A549 (cell line): Measurements from ENCODE around the gene SERPINA7. TPM values are rescaled to one million over a fixed set of nuclear protein-coding genes. Genes with fewer than 3 reads are reported as not detected.
"Not testable (repeated sequence)": the region's sequence is repeated elsewhere in the genome, so short reads cannot be mapped to it uniquely, and the experiment has no call there.

Source experiments
- ATAC-seq, 2 experiments: fragments of 200-7000 bp in 1 of 2; fragments of >200 bp in 1 of 2; cut with Nextera tagmentation in 1 of 2; cut with Tn5 transposase in 1 of 2; 3 replicates each; pipeline versions ENCODE4 v1.8.0 to v1.9.1; 2018 to 2020; ENCODE audit warnings: mild to moderate bottlenecking in 1 of 2, moderate library complexity in 1 of 2
- CTCF ChIA-PET: fragments of 300-600 bp; sonication (Branson Sonifier 250); formaldehyde crosslinking; extraction: SDS; loops from one replicate; lab custom pipeline; 2021; ENCODE audit warnings: antibody characterized with exemption, inconsistent platforms; lab: Yijun Ruan, JAX
- POLR2A ChIA-PET: fragments of 350-600 bp; formaldehyde crosslinking; extraction: SDS; loops from one replicate; lab custom pipeline; 2021; ENCODE audit warnings: antibody characterized with exemption, inconsistent platforms; lab: Yijun Ruan, JAX
- DNase-seq, 2 experiments: peaks; one replicate each; pipeline versions ENCODE4 v3.0.0 to v3.0.0-alpha.2; 2011 to 2016; ENCODE audit warnings: low read depth in 1 of 2, low spot score in 1 of 2
- FAIRE-seq: peaks from 2 replicates; lab custom pipeline; 2011; peaks lifted over from hg19 to GRCh38; lab: Jason Lieb, UNC
- H3K27ac ChIP-seq, 2 experiments: fragments of >200 bp; sonication (Bioruptor Twin); formaldehyde crosslinking; 3 replicates each; pipeline ENCODE4 v1.5.1; 2016 to 2017
- H3K4me1 ChIP-seq: fragments of >200 bp; sonication (Bioruptor Twin); formaldehyde crosslinking; 3 replicates; pipeline ENCODE4 v1.6.1; 2016
- H3K4me2 ChIP-seq: fragments of >200 bp; sonication (Bioruptor Twin); formaldehyde crosslinking; 3 replicates; pipeline ENCODE4 v1.6.1; 2016
- H3K4me3 ChIP-seq: fragments of >200 bp; sonication (Bioruptor Twin); formaldehyde crosslinking; 3 replicates; pipeline ENCODE4 v1.5.1; 2016
- H3K9me3 ChIP-seq: fragments of >200 bp; sonication (Bioruptor Twin); formaldehyde crosslinking; 3 replicates; pipeline ENCODE4 v1.6.1; 2016
- CBX2 ChIP-seq: fragments of 200-600 bp; sonication (generic); IDR thresholded peaks from 2 replicates; pipeline ENCODE4 v1.6.1; 2016; ENCODE audit warnings: low read depth, mild to moderate bottlenecking, borderline replicate concordance
- EHF ChIP-seq: fragments of 250-450 bp; sonication (Bioruptor Pico); IDR thresholded peaks from 2 replicates; pipeline ENCODE4 v1.5.0; 2020; ENCODE audit warnings: mild to moderate bottlenecking
- ESRRA ChIP-seq: fragments of 150-350 bp; IDR thresholded peaks from 2 replicates; pipeline ENCODE4 v1.6.1; 2014; ENCODE audit warnings: mild to moderate bottlenecking, low read length, borderline replicate concordance
- FOSB ChIP-seq: fragments of 250-450 bp; sonication (Bioruptor Pico); IDR thresholded peaks from 2 replicates; pipeline ENCODE4 v1.5.0; 2020; ENCODE audit warnings: mild to moderate bottlenecking, moderate library complexity
- FOSL2 ChIP-seq, 2 experiments: fragments of 450-650 bp in 1 of 2; fragments of >200 bp in 1 of 2; sonication (Bioruptor Twin) in 1 of 2; formaldehyde crosslinking; IDR thresholded peaks; 2 replicates each; pipeline versions ENCODE4 v1.5.0 to v1.6.1; 2016 to 2020; ENCODE audit warnings: mild to moderate bottlenecking in 1 of 2, moderate library complexity in 1 of 2
- HDAC2 ChIP-seq: fragments of 200-600 bp; sonication (generic); IDR thresholded peaks from 2 replicates; pipeline ENCODE4 v1.6.1; 2016
- HMGXB4 ChIP-seq: fragments of 250-450 bp; sonication (Bioruptor Pico); IDR thresholded peaks from 2 replicates; pipeline ENCODE4 v1.5.0; 2021; ENCODE audit warnings: mild to moderate bottlenecking, moderate library complexity, borderline replicate concordance
- HOXA7 ChIP-seq: fragments of 250-450 bp; sonication (Bioruptor Pico); IDR thresholded peaks from 2 replicates; pipeline ENCODE4 v1.5.0; 2020; ENCODE audit warnings: mild to moderate bottlenecking, moderate library complexity
- JUNB ChIP-seq: fragments of >200 bp; sonication (Bioruptor Twin); formaldehyde crosslinking; IDR thresholded peaks from 2 replicates; pipeline ENCODE4 v1.6.1; 2016
- PBX3 ChIP-seq: IDR thresholded peaks from 2 replicates; pipeline ENCODE4 v1.6.1; 2012
- PHF8 ChIP-seq: fragments of 200-600 bp; sonication (generic); IDR thresholded peaks from 2 replicates; pipeline ENCODE4 v1.6.1; 2016; ENCODE audit warnings: low read depth, mild to moderate bottlenecking, antibody characterized with exemption, moderate library complexity, borderline replicate concordance
- RAD21 ChIP-seq, 2 experiments: fragments of >200 bp in 1 of 2; sonication (Bioruptor Twin) in 1 of 2; formaldehyde crosslinking in 1 of 2; IDR thresholded peaks in 1 of 2; conservative IDR thresholded peaks in 1 of 2; 2 replicates in 1 of 2; 3 replicates in 1 of 2; pipeline ENCODE4 v1.6.1; 2012 to 2018; ENCODE audit warnings: inconsistent platforms in 1 of 2
- RFX5 ChIP-seq: fragments of 450-650 bp; IDR thresholded peaks from 2 replicates; pipeline ENCODE4 v1.7.1; 2014; ENCODE audit warnings: antibody characterized with exemption, mild to moderate bottlenecking, moderate library complexity
- RNF2 ChIP-seq: fragments of 200-600 bp; sonication (generic); IDR thresholded peaks from 2 replicates; pipeline ENCODE4 v1.6.1; 2016; ENCODE audit warnings: low read depth, mild to moderate bottlenecking, antibody characterized with exemption, moderate library complexity, borderline replicate concordance
- SREBF2 ChIP-seq: fragments of 450-650 bp; IDR thresholded peaks from 2 replicates; pipeline ENCODE4 v1.6.1; 2014; ENCODE audit warnings: mild to moderate bottlenecking, moderate library complexity
- ZC3H11A ChIP-seq: fragments of 450-650 bp; IDR thresholded peaks from 2 replicates; pipeline ENCODE4 v1.6.1; 2014; ENCODE audit warnings: antibody characterized with exemption, mild to moderate bottlenecking
- ZFP36 ChIP-seq: fragments of 450-650 bp; IDR thresholded peaks from 2 replicates; pipeline ENCODE4 v1.6.1; 2014; ENCODE audit warnings: borderline replicate concordance; ENCODE audit not compliant: partially characterized antibody
- ZNF302 ChIP-seq: fragments of 250-450 bp; sonication (Bioruptor Pico); IDR thresholded peaks from 2 replicates; pipeline ENCODE4 v1.9.0; 2021; ENCODE audit warnings: inconsistent platforms, mild to moderate bottlenecking, moderate library complexity
- WGBS: methylation state at CpG from one replicate; pipeline ENCODE4 v1.1.6; 2017; ENCODE audit errors: missing lambda C conversion rate; 5-methylcytosine and 5-hydroxymethylcytosine counted together
- polyA plus RNA-seq, 4 experiments: library from polyadenylated mRNA; depleted of rRNA in 3 of 4; stranded (reverse); fragments of >200 nt; fragmentation: RNase III in 1 of 4; extraction: RNeasy Plus Mini Kit Qiagen cat#74134 plus additional on column Dnase treatment in 1 of 4; gene quantifications; 2 replicates in 3 of 4; 3 replicates in 1 of 4; pipeline ENCODE4 v1.2.3, GENCODE V29; 2011 to 2017
- TF ChIP-seq, protein P1 (sequence below): fragments of 150-350 bp; IDR thresholded peaks from 2 replicates; pipeline ENCODE4 v1.6.1; 2014; ENCODE audit warnings: low read depth, mild to moderate bottlenecking, low read length

SERPINA7 gene
- polyA plus RNA-seq, 2 of the 4 experiments (the other 2 are of a cell fraction) = not detected

DNA sequence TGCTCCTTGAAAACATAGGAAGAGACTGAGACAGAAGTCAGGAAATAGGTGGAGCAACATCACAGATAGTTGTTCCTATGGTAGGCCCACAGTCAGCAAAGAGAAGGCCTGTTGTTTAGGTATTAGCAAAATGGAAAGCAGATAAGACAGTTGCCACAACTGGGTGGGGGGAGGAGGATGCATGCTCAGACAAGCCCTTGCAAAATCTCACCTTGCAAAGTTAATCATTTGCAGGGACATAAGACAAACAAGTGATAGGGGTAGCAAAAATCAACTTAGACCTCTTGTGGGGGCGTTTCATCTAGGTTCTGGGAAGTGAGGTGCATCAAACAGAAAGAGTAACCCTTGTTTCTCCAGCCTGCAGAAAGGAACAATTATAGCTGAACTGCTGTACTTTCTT is 30.7 kb downstream of the SERPINA7 start:
- H3K27ac ChIP-seq = no peak overlapping the region
- no peaks in the 10 kb centered on the region for H3K9me3 ChIP-seq
- POLR2A ChIA-PET = no interaction called here
- no peak overlapping the region for H3K4me2 ChIP-seq
- ATAC-seq = no peak
- CTCF ChIA-PET = no interaction called here
- no peaks in the 10 kb centered on the region for H3K4me1 ChIP-seq
- H3K4me3 ChIP-seq = no peak overlapping the region
- no peak for DNase-seq
- WGBS = 0% methylated on average over 1 of the region's 1 CpG
- TF ChIP-seq RAD21 (conservative IDR thresholded peaks at IDR 0.05 in 1 of 2, IDR thresholded peaks at IDR 0.05 in 1 of 2) (no peak), HDAC2 (no peak), CBX2 (no peak)
- FAIRE-seq = no peak

- no peaks in the 10 kb centered on the region for H3K9me3 ChIP-seq
- H3K4me1 ChIP-seq = no peaks in the 10 kb centered on the region
- WGBS = 5% methylated on average over 2 of the region's 2 CpGs
- TF ChIP-seq JUNB (no peak), ESRRA (no peak)
- no peak overlapping the region for H3K4me3 ChIP-seq
- POLR2A ChIA-PET = no interaction called here
- ATAC-seq (no peak), FAIRE-seq (no peak), DNase-seq (no peak)
- CTCF ChIA-PET = no interaction called here
- H3K4me2 ChIP-seq = no peak overlapping the region
- H3K27ac ChIP-seq = no peak overlapping the region
These were observed 32.8 kb downstream of the SERPINA7 start for GRCh38 chrX:106005684-106006083.

GRCh38 chrX:106000609-106001008 is 37.9 kb downstream of the SERPINA7 start:
- ATAC-seq, H3K4me2 ChIP-seq, H3K4me3 ChIP-seq, POLR2A ChIA-PET, DNase-seq, H3K9me3 ChIP-seq, H3K4me1 ChIP-seq, CTCF ChIA-PET, FAIRE-seq, H3K27ac ChIP-seq: not testable (repeated sequence)
- WGBS = 88% methylated on average over 1 of the region's 5 CpGs

DNA sequence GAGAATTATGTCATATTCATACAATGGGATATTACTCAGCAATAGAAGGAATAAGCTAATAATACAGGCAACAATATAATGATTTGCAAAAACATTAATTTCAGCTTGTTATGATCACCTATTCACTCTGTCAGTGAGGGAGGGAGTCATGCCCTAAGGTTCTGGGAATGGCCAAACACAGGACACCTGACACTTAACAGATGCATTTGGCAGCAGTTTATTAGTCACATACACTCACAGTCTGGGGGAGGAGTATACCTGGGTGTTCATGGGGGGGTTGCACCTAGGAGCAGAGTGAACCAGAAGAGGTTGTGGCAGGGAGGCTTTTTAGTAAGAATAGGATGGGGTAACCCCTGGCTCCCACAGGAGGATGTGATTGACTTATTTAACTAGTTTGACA is 38.3 kb downstream of the SERPINA7 start:
- ChIA-PET POLR2A (no interaction called here), CTCF (no interaction called here)
- no peaks in the 10 kb centered on the region for H3K4me1 ChIP-seq
- no peak overlapping the region for H3K27ac ChIP-seq
- H3K4me3 ChIP-seq = no peak overlapping the region
- no peaks in the 10 kb centered on the region for H3K9me3 ChIP-seq
- H3K4me2 ChIP-seq = no peak overlapping the region
- DNase-seq (no peak), ATAC-seq (no peak), FAIRE-seq (no peak)
- no peak for TF ChIP-seq CBX2
- no peak for TF ChIP-seq HMGXB4
- TF ChIP-seq RFX5 = no peak
- TF ChIP-seq, protein P1, sequence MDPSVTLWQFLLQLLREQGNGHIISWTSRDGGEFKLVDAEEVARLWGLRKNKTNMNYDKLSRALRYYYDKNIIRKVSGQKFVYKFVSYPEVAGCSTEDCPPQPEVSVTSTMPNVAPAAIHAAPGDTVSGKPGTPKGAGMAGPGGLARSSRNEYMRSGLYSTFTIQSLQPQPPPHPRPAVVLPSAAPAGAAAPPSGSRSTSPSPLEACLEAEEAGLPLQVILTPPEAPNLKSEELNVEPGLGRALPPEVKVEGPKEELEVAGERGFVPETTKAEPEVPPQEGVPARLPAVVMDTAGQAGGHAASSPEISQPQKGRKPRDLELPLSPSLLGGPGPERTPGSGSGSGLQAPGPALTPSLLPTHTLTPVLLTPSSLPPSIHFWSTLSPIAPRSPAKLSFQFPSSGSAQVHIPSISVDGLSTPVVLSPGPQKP = no peak
- TF ChIP-seq FOSL2 (IDR thresholded peaks at IDR 0.05) = no peak
- TF ChIP-seq FOSL2 (CRISPR knock-in tag; IDR thresholded peaks at IDR 0.05) = no peak
- no peak for TF ChIP-seq PHF8
- no peak for TF ChIP-seq ESRRA
- TF ChIP-seq RNF2 = no peak
- TF ChIP-seq ZFP36 = no peak
- no peak for TF ChIP-seq EHF
- no peak for TF ChIP-seq SREBF2
- no peak for TF ChIP-seq ZC3H11A
- no peak for TF ChIP-seq ZNF302 (CRISPR knock-in tag)
- no peak for TF ChIP-seq HOXA7 (CRISPR knock-in tag)
- no peak for TF ChIP-seq PBX3
- TF ChIP-seq FOSB (CRISPR knock-in tag) = no peak
